ENCODE results near the gene ELMO1. TPM values are rescaled to one million over a fixed set of nuclear protein-coding genes. Genes with fewer than 3 reads are reported as not detected.
A peak's percentile ranks its signal among the peaks of the same experiment; 100 is the strongest.

ELMO1 gene
- total and polyA plus RNA-seq, 2 of the 13 experiments (the other 11 are each of a cell fraction or from before 2014, with no cell fraction given), result 0.11 to 0.17 TPM

DNA sequence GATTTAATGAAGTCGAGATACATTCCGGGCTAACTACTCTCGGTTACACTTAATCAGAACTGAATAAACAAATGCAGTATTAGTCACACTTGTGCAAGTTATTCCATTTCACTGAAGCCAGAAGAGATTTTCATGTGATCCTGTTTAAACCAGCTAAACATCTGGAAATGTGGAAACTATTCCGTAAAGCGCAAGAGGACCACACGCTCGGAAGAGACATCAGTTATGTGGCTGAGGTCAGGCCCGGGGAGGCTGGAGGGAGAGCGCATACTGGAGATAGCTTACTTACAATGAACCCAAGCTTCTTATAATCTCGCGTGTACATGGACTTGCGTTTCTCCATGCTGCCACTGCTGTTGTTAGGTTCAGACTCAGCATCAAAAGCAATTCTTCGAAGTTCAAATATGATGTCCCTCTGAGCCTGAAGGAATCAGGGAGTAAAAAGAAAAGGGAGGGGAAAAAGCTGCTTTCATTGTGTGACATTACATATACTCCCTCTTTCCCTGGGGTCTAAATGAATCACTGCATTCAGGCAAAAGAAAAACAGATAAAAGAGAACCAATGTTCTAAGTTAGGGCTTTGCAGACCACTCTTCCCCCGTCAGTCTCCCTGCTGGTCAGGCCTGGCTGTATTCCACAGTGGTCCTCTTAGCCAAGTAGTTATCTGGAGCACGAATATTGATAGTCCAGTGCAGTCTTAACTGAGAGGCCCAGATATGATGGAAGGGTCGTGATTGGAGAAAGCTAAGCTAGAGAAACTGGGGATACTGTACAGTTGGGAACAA, 237.4 kb downstream of the ELMO1 start:
- ChIA-PET POLR2A (no interaction called here), CTCF (ENCODE audit: low intra/inter-chr PET ratio, low total read pairs) (no interaction called here)
- H3K36me3 ChIP-seq (replicated peaks in 1 of 2; ENCODE audit: control insufficient read depth in 1 of 2, insufficient read depth in 2 of 2, low read length in 2 of 2), result no peaks in the 10 kb centered on the region
- no peaks in the 10 kb centered on the region for H3K4me1 ChIP-seq (ENCODE audit: insufficient read depth, low read length)
- H3K9ac ChIP-seq (ENCODE audit: insufficient read depth, low read depth, low read length), result no peak overlapping the region
- no peak for TF ChIP-seq MED8 (CRISPR knock-in tag; IDR thresholded peaks at IDR 0.05; ENCODE audit: insufficient replicate concordance)
- no peak for FAIRE-seq
- no peak for ATAC-seq
- no peak overlapping the region for H3K4me3 ChIP-seq (replicated peaks in 1 of 3; ENCODE audit: insufficient read depth in 1 of 3, low read depth in 2 of 3, low read length in 3 of 3)
- intact Hi-C loops (cut with micrococcal nuclease; ENCODE audit: unreplicated experiment) (no loop called here), in situ Hi-C loops (cut with HindIII; ENCODE audit: extremely low pct_ligation_motif_present, low pct_unique_long_range_greater_than_20kb) (loop anchor here (25.0 kb wide), 1 partner anchor 301 kb away; no protein-coding TSS in a partner anchor)
- no peak overlapping the region for H2AFZ ChIP-seq (ENCODE audit: low read length)
- no peaks in the 10 kb centered on the region for H3K79me2 ChIP-seq (ENCODE audit: insufficient read depth, low read length)
- H3K27ac ChIP-seq (ENCODE audit: extremely low read length, insufficient read depth, low read length), result no peak overlapping the region
- WGBS (ENCODE audit: low lambda C conversion rate), result 47% methylated on average over 16 of the region's 16 CpGs
- H4K20me1 ChIP-seq (ENCODE audit: insufficient read depth, low read length), result no peaks in the 10 kb centered on the region
- no peaks in the 10 kb centered on the region for H3K9me3 ChIP-seq (ENCODE audit: low read length)
- H3K4me2 ChIP-seq (ENCODE audit: low read depth, low read length), result no peak overlapping the region
- peaks cover 2% of the 10 kb centered on the region in 2 experiments; a peak in 2 of 5 replicates for H3K27me3 ChIP-seq (ENCODE audit: control insufficient read depth in 1 of 2, insufficient read depth in 2 of 2, low read length in 2 of 2)
- DNase-seq (ENCODE audit: low spot score), result no peak
- no TSS peak for BruUV-seq (replicated peaks)

DNA sequence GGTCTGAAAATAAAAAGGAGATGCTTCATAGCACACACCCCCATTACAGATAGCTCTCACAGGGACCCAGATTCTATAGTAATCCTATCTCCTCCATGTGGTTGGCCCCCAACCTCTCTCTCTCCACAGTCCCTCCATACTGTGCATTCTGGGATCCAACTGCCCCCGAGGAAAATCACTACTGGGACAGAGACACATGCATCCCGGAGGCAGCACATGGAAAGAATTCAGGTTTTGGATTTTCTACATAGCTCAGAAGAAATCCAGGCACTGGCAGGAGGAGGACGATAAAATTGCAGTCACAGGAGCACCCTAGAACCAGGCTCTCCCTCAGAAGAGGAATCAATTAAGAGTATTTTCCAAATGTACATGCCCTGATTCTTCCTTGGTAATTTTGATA, 239.5 kb downstream of the ELMO1 start:
- no peaks in the 10 kb centered on the region for H3K9me3 ChIP-seq (ENCODE audit: low read length)
- ATAC-seq (no peak), DNase-seq (ENCODE audit: low spot score) (no peak), FAIRE-seq (no peak)
- H3K9ac ChIP-seq (ENCODE audit: insufficient read depth, low read depth, low read length), result no peak overlapping the region
- WGBS (ENCODE audit: low lambda C conversion rate), result 28% methylated on average over 3 of the region's 3 CpGs
- H2AFZ ChIP-seq (ENCODE audit: low read length), result no peak overlapping the region
- H3K4me2 ChIP-seq (ENCODE audit: low read depth, low read length), result no peak overlapping the region
- H3K4me1 ChIP-seq (ENCODE audit: insufficient read depth, low read length), result no peaks in the 10 kb centered on the region
- ChIA-PET POLR2A (no interaction called here), CTCF (ENCODE audit: low intra/inter-chr PET ratio, low total read pairs) (no interaction called here)
- in situ Hi-C loops (cut with HindIII; ENCODE audit: extremely low pct_ligation_motif_present, low pct_unique_long_range_greater_than_20kb), result loop anchor here (25.0 kb wide), 1 partner anchor 303 kb away; no protein-coding TSS in a partner anchor
- H3K27me3 ChIP-seq (ENCODE audit: control insufficient read depth in 1 of 2, insufficient read depth in 2 of 2, low read length in 2 of 2), result peaks cover 0 to 2% of the 10 kb centered on the region in 2 experiments; a peak in 1 of 5 replicates
- no peak overlapping the region for H3K4me3 ChIP-seq (replicated peaks in 1 of 3; ENCODE audit: insufficient read depth in 1 of 3, low read depth in 2 of 3, low read length in 3 of 3)
- BruUV-seq (replicated peaks), result no TSS peak
- TF ChIP-seq MNT (IDR thresholded peaks at IDR 0.05) (peak; percentile 71), ZNF773 (CRISPR knock-in tag; IDR thresholded peaks at IDR 0.05; ENCODE audit: borderline replicate concordance) (no peak)
- H3K79me2 ChIP-seq (ENCODE audit: insufficient read depth, low read length), result no peaks in the 10 kb centered on the region
- H3K36me3 ChIP-seq (replicated peaks in 1 of 2; ENCODE audit: control insufficient read depth in 1 of 2, insufficient read depth in 2 of 2, low read length in 2 of 2), result no peaks in the 10 kb centered on the region
- intact Hi-C loops (cut with micrococcal nuclease; ENCODE audit: unreplicated experiment), result loop anchor here (2.0 to 5.0 kb wide), 2 partner anchors 144 to 523 kb away; no protein-coding TSS in a partner anchor
- H3K27ac ChIP-seq (ENCODE audit: extremely low read length, insufficient read depth, low read length), result no peak overlapping the region
- H4K20me1 ChIP-seq (ENCODE audit: insufficient read depth, low read length), result no peaks in the 10 kb centered on the region

All from HepG2 (cell line).